GM12878 (cell line): ENCODE results near the gene GLRX2. TPM values are rescaled to one million over a fixed set of nuclear protein-coding genes. Genes with fewer than 3 reads are reported as not detected.
A peak's percentile ranks its signal among the peaks of the same experiment; 100 is the strongest.

Source experiments
- ATAC-seq: fragments of 200-7000 bp; cut with Tn5 transposase; 3 replicates; pipeline ENCODE4 v1.9.1; 2020; ENCODE audit warnings: mild to moderate bottlenecking, moderate library complexity
- BruUV-seq: library from RNA; stranded (reverse); fragments of 400-500 nt; replicated peaks from 2 replicates; lab custom pipeline; 2021; lab: Mats Ljungman, UMichigan
- CTCF ChIA-PET: fragments of 300-600 bp; sonication (Branson Sonifier 250); formaldehyde crosslinking; extraction: SDS; loops from one replicate; lab custom pipeline; 2021; ENCODE audit warnings: inconsistent platforms; lab: Yijun Ruan, JAX
- POLR2A ChIA-PET: fragments of 350-600 bp; formaldehyde crosslinking; extraction: SDS; loops from one replicate; lab custom pipeline; 2021; ENCODE audit warnings: inconsistent platforms; lab: Charles Lee
- RAD21 ChIA-PET: fragments of 300-600 bp; sonication (Branson Sonifier 250); formaldehyde crosslinking; loops from one replicate; lab custom pipeline; 2023; ENCODE audit warnings: antibody characterized with exemption; ENCODE audit not compliant: unreplicated experiment; lab: Charles Lee
- SMC1A ChIA-PET: fragments of 300-600 bp; sonication (Branson Sonifier 250); formaldehyde crosslinking; loops from one replicate; lab custom pipeline; 2023; ENCODE audit not compliant: unreplicated experiment, uncharacterized antibody; lab: Charles Lee
- DNase-seq: peaks from one replicate; pipeline ENCODE4 v3.0.0-alpha.2; 2011; ENCODE audit warnings: low read depth, low spot score
- FAIRE-seq: peaks from 3 replicates; lab custom pipeline; 2011; peaks lifted over from hg19 to GRCh38; lab: Jason Lieb, UNC
- H2AFZ ChIP-seq: 2 replicates; pipeline ENCODE4 v1.6.0; 2011; ENCODE audit warnings: low read depth, low read length, control low read depth; ENCODE audit not compliant: control insufficient read depth
- H3K27ac ChIP-seq: 2 replicates; pipeline ENCODE4 v1.5.1; 2011; ENCODE audit warnings: control low read depth; ENCODE audit not compliant: control insufficient read depth, insufficient read depth
- H3K27me3 ChIP-seq, 2 experiments: replicated peaks in 1 of 2; 2 replicates each; pipeline versions ENCODE4 v1.6.0 to v1.6.1; 2011; ENCODE audit warnings: low read length in 1 of 2; ENCODE audit not compliant: control insufficient read depth in 2 of 2, insufficient read depth in 2 of 2
- H3K36me3 ChIP-seq, 2 experiments: 2 replicates each; pipeline ENCODE4 v1.5.1; 2011; ENCODE audit warnings: low read length in 1 of 2; ENCODE audit not compliant: control insufficient read depth in 2 of 2, insufficient read depth in 2 of 2
- H3K4me1 ChIP-seq: 2 replicates; pipeline ENCODE4 v1.6.1; 2011; ENCODE audit warnings: mild to moderate bottlenecking, low read length, moderate library complexity, mixed read lengths; ENCODE audit not compliant: control insufficient read depth, insufficient read depth
- H3K4me2 ChIP-seq: 2 replicates; pipeline ENCODE4 v1.6.0; 2011; ENCODE audit warnings: control low read depth; ENCODE audit not compliant: control insufficient read depth, insufficient read depth
- H3K4me3 ChIP-seq: fragments of 200-600 bp; sonication (generic); 2 replicates; pipeline ENCODE4 v1.5.1; 2016
- H3K79me2 ChIP-seq: 2 replicates; pipeline ENCODE4 v1.6.0; 2011; ENCODE audit warnings: low read length; ENCODE audit not compliant: control insufficient read depth, insufficient read depth
- H3K9ac ChIP-seq: 2 replicates; pipeline ENCODE4 v1.8.0; 2011; ENCODE audit warnings: low read length, control low read depth, mixed read lengths; ENCODE audit not compliant: control insufficient read depth, insufficient read depth
- H3K9me3 ChIP-seq: replicated peaks from 3 replicates; pipeline ENCODE4 v1.5.1; 2011; ENCODE audit warnings: mild to moderate bottlenecking, low read length; ENCODE audit not compliant: control insufficient read depth, insufficient read depth
- H4K20me1 ChIP-seq: 2 replicates; pipeline ENCODE4 v1.6.0; 2011; ENCODE audit not compliant: control insufficient read depth, insufficient read depth
- MEF2A ChIP-seq: IDR thresholded peaks from 2 replicates; pipeline ENCODE4 v1.6.1; 2011; ENCODE audit warnings: low read depth, mild to moderate bottlenecking, low read length, moderate library complexity; ENCODE audit not compliant: insufficient read depth
- SUPT20H ChIP-seq: IDR thresholded peaks from 2 replicates; pipeline ENCODE4 v1.6.1; 2011; ENCODE audit warnings: low read depth, mild to moderate bottlenecking, low read length, moderate library complexity, borderline replicate concordance; ENCODE audit not compliant: control insufficient read depth
- ZNF24 ChIP-seq: fragments of 450-650 bp; IDR thresholded peaks from 2 replicates; pipeline ENCODE4 v1.6.1; 2017; ENCODE audit warnings: antibody characterized with exemption, mild to moderate bottlenecking
- in situ Hi-C: fragments of 300-500 bp; cut with MboI; formaldehyde crosslinking; loops from 9 replicates; pipeline ENCODE4 v1.14.3; 2018; ENCODE audit warnings: mixed read lengths
- intact Hi-C: fragments of 100-400 bp; cut with micrococcal nuclease; formaldehyde crosslinking; loops from one replicate; pipeline ENCODE4 v1.14.2; 2022; ENCODE audit not compliant: unreplicated experiment
- polyA plus RNA-seq, 11 experiments: library from polyadenylated mRNA; depleted of rRNA in 4 of 11; unstranded in 6 of 11; stranded (reverse) in 5 of 11; fragments of >200 nt; fragmentation: Nextera tagmentation in 4 of 11; fragmentation: Illumina TruSeq in 1 of 11; extraction: Ambion mirVana in 4 of 11; extraction: Trizol in 1 of 11; gene quantifications; 1 replicate in 1 of 11; 2 replicates in 10 of 11; pipeline versions ENCODE4 v1.2.1 to v1.2.3, GENCODE V29; 2011 to 2016; ENCODE audit warnings: inconsistent platforms in 2 of 11, missing spikeins in 2 of 11, low read depth in 1 of 11
- total RNA-seq, 4 experiments: library from RNA; depleted of rRNA in 3 of 4; stranded (reverse); fragments of >200 nt in 3 of 4; fragmentation: Illumina TruSeq in 1 of 4; extraction: Trizol in 1 of 4; gene quantifications; 2 replicates each; pipeline versions ENCODE4 v1.2.1 to v1.2.3, GENCODE V29; 2013 to 2021
- TF ChIP-seq, protein P1 (sequence below): fragments of 150-350 bp; IDR thresholded peaks from 2 replicates; pipeline ENCODE4 v1.6.1; 2014; ENCODE audit warnings: mild to moderate bottlenecking, low read depth, low read length
- TF ChIP-seq, protein P2 (sequence below): fragments of 150-350 bp; IDR thresholded peaks from 2 replicates; pipeline ENCODE4 v1.6.1; 2016; ENCODE audit warnings: low read depth, low read length
- TF ChIP-seq, protein P3 (sequence below): IDR thresholded peaks from 2 replicates; pipeline ENCODE4 v1.6.1; 2011; ENCODE audit warnings: low read depth, mild to moderate bottlenecking, low read length, moderate library complexity, borderline replicate concordance; ENCODE audit errors: extremely low read depth
- TF ChIP-seq, protein P4 (sequence below): fragments of 450-650 bp; IDR thresholded peaks from 2 replicates; pipeline ENCODE4 v1.6.1; 2017; ENCODE audit warnings: mild to moderate bottlenecking, moderate library complexity

Gene GLRX2
- total and polyA plus RNA-seq, 10 of the 15 experiments (the other 5 are each of a cell fraction or from before 2014, with no cell fraction given): 5.5 to 67.6 (median 16.6) TPM

DNA sequence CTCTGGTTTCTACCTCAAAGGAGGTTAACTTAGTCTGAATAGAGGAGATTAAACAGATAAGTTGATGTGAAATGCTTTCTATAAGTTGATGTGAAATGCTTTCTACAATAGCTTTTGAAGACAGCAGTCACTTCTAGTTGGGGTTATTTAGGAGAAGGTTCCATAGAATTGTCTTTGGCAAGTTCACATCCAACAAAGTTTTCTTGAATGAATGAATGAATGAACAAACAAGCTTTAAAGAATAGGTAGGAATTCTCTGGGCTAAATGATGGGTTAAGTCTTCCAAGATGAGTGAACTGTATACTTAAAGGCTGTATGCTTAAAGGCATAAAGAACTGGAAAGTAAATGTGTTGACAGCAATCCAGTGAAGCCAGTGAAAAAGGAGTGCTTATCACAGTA lies 18.5 kb upstream of the GLRX2 start:
- BruUV-seq: no TSS peak
- RAD21 ChIA-PET: interaction anchor here (1.2 to 2.4 kb wide), 5 partner anchors 19 to 646 kb away, joined by 4 to 12 read pairs (median 8); partner anchors contain the start of genes GLRX2, RO60 and UCHL5
- Histone ChIP-seq H3K27me3 (no peaks in the 10 kb centered on the region), H4K20me1 (no peaks in the 10 kb centered on the region), H3K9me3 (no peaks in the 10 kb centered on the region), H3K4me3 (peak overlapping the region; percentile 91), H3K79me2 (peaks cover 54% of the 10 kb centered on the region), H2AFZ (no peak overlapping the region), H3K27ac (peak overlapping the region; percentile 33; the same call in 1 of the 2 replicates), H3K36me3 (peaks cover 0 to 11% of the 10 kb centered on the region in 2 experiments; a peak in 1 of 4 replicates)
- in situ Hi-C loops (loop anchor here (10.0 kb wide), 1 partner anchor 309 kb away; no protein-coding TSS in a partner anchor), intact Hi-C loops (loop anchor here (2.0 to 5.0 kb wide), 4 partner anchors 57 to 546 kb away; partner anchors contain the start of genes RGS1, RO60 and UCHL5)
- ATAC-seq (no peak), DNase-seq (no peak)
- TF ChIP-seq, protein P1, sequence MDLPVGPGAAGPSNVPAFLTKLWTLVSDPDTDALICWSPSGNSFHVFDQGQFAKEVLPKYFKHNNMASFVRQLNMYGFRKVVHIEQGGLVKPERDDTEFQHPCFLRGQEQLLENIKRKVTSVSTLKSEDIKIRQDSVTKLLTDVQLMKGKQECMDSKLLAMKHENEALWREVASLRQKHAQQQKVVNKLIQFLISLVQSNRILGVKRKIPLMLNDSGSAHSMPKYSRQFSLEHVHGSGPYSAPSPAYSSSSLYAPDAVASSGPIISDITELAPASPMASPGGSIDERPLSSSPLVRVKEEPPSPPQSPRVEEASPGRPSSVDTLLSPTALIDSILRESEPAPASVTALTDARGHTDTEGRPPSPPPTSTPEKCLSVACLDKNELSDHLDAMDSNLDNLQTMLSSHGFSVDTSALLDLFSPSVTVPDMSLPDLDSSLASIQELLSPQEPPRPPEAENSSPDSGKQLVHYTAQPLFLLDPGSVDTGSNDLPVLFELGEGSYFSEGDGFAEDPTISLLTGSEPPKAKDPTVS: no peak
- TF ChIP-seq, protein P2, sequence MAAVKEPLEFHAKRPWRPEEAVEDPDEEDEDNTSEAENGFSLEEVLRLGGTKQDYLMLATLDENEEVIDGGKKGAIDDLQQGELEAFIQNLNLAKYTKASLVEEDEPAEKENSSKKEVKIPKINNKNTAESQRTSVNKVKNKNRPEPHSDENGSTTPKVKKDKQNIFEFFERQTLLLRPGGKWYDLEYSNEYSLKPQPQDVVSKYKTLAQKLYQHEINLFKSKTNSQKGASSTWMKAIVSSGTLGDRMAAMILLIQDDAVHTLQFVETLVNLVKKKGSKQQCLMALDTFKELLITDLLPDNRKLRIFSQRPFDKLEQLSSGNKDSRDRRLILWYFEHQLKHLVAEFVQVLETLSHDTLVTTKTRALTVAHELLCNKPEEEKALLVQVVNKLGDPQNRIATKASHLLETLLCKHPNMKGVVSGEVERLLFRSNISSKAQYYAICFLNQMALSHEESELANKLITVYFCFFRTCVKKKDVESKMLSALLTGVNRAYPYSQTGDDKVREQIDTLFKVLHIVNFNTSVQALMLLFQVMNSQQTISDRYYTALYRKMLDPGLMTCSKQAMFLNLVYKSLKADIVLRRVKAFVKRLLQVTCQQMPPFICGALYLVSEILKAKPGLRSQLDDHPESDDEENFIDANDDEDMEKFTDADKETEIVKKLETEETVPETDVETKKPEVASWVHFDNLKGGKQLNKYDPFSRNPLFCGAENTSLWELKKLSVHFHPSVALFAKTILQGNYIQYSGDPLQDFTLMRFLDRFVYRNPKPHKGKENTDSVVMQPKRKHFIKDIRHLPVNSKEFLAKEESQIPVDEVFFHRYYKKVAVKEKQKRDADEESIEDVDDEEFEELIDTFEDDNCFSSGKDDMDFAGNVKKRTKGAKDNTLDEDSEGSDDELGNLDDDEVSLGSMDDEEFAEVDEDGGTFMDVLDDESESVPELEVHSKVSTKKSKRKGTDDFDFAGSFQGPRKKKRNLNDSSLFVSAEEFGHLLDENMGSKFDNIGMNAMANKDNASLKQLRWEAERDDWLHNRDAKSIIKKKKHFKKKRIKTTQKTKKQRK: no peak
- TF ChIP-seq SUPT20H (no peak), MEF2A (no peak), ZNF24 (peak; percentile 74)
- TF ChIP-seq, protein P3, sequence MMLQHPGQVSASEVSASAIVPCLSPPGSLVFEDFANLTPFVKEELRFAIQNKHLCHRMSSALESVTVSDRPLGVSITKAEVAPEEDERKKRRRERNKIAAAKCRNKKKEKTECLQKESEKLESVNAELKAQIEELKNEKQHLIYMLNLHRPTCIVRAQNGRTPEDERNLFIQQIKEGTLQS: no peak
- TF ChIP-seq, protein P4, sequence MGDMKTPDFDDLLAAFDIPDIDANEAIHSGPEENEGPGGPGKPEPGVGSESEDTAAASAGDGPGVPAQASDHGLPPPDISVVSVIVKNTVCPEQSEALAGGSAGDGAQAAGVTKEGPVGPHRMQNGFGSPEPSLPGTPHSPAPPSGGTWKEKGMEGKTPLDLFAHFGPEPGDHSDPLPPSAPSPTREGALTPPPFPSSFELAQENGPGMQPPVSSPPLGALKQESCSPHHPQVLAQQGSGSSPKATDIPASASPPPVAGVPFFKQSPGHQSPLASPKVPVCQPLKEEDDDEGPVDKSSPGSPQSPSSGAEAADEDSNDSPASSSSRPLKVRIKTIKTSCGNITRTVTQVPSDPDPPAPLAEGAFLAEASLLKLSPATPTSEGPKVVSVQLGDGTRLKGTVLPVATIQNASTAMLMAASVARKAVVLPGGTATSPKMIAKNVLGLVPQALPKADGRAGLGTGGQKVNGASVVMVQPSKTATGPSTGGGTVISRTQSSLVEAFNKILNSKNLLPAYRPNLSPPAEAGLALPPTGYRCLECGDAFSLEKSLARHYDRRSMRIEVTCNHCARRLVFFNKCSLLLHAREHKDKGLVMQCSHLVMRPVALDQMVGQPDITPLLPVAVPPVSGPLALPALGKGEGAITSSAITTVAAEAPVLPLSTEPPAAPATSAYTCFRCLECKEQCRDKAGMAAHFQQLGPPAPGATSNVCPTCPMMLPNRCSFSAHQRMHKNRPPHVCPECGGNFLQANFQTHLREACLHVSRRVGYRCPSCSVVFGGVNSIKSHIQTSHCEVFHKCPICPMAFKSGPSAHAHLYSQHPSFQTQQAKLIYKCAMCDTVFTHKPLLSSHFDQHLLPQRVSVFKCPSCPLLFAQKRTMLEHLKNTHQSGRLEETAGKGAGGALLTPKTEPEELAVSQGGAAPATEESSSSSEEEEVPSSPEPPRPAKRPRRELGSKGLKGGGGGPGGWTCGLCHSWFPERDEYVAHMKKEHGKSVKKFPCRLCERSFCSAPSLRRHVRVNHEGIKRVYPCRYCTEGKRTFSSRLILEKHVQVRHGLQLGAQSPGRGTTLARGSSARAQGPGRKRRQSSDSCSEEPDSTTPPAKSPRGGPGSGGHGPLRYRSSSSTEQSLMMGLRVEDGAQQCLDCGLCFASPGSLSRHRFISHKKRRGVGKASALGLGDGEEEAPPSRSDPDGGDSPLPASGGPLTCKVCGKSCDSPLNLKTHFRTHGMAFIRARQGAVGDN: no peak
- TF ChIP-seq, all 136 proteins: peak for 1
- SMC1A ChIA-PET: interaction anchor here (1.0 to 2.2 kb wide), 7 partner anchors 14 to 317 kb away, joined by 3 to 7 read pairs (median 4); partner anchors contain the start of gene GLRX2
- H3K9ac ChIP-seq: peak overlapping the region; percentile 22
- no peaks in the 10 kb centered on the region; the same call in 1 of the 2 replicates for H3K4me1 ChIP-seq
- FAIRE-seq: no peak
- POLR2A ChIA-PET: interaction anchor here (0.6 to 4.1 kb wide), 3 partner anchors 19 to 66 kb away, joined by 4 to 26 read pairs (median 19); partner anchors contain the start of genes GLRX2, RO60 and UCHL5
- CTCF ChIA-PET: interaction anchor here (0.9 to 3.1 kb wide), 16 partner anchors 19 to 650 kb away, joined by 3 to 14 read pairs (median 5); partner anchors contain the start of genes RO60 and UCHL5
- peak overlapping the region; percentile 87 for H3K4me2 ChIP-seq
